ENCODE measurements around the gene CCDC201.
"Not testable (repeated sequence)": the region's sequence is repeated elsewhere in the genome, so short reads cannot be mapped to it uniquely, and the experiment has no call there.

DNA sequence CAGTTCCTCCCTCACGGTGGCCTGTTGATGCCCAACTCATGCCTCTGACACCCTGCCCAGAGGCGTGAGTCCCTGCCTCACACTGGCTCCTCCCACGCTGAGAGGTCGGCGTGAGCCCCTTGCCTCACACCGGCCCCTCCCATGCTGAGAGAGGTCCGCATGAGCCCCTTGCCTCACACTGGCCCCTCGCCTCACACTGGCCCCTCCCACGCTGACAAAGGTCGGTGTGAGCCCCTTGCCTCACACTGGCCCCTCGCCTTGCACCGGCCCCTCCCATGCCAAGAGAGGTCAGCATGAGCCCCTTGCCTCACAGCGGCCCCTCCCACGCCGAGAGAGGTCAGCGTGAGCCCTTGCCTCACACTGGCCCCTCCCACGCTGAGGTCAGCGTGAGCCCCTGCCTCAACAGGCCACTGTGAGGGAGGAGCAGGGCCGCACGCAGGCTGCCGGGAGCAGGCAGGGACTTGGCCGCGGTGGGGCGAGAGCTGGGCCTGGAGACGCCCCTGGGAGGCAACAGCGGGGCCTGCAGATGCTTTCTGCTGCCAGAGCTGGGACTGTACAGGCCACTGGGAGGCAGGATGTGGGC lies 61.1 kb downstream of the CCDC201 start:
- TF ChIP-seq, protein P1, sequence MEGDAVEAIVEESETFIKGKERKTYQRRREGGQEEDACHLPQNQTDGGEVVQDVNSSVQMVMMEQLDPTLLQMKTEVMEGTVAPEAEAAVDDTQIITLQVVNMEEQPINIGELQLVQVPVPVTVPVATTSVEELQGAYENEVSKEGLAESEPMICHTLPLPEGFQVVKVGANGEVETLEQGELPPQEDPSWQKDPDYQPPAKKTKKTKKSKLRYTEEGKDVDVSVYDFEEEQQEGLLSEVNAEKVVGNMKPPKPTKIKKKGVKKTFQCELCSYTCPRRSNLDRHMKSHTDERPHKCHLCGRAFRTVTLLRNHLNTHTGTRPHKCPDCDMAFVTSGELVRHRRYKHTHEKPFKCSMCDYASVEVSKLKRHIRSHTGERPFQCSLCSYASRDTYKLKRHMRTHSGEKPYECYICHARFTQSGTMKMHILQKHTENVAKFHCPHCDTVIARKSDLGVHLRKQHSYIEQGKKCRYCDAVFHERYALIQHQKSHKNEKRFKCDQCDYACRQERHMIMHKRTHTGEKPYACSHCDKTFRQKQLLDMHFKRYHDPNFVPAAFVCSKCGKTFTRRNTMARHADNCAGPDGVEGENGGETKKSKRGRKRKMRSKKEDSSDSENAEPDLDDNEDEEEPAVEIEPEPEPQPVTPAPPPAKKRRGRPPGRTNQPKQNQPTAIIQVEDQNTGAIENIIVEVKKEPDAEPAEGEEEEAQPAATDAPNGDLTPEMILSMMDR (IDR thresholded peaks at IDR 0.05), result not testable (repeated sequence)
- TF ChIP-seq EP300, POLR2A (IDR thresholded peaks at IDR 0.05): not testable (repeated sequence)
